GM15510 (cell line): ENCODE measurements around the gene BEGAIN.

Source experiments
- POLR2A ChIP-seq: IDR thresholded peaks from 3 replicates; pipeline ENCODE4 v1.6.1; 2011; ENCODE audit warnings: borderline replicate concordance; ENCODE audit not compliant: insufficient read length; ENCODE audit errors: extremely low read depth

Gene BEGAIN

DNA sequence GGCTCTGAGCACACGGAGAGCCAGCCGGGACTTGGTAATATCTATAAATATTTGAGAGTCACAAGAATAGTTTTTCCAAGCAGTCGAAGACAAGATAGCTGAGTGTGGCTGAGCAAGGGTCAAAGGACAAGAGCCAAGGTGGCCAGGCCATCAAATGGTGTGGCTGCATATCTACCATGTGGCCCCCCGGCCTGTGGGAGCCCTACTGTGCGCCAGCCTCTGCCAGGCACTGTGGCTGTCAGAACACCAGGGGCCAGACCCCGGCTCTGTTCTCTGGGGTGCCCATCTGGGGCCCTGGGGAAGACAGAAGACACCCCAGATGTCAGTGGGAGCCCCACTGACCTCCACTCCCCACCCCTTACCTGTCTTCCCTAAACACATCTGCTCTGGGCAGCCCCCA is 22.7 kb downstream of the BEGAIN start:
- no peak for TF ChIP-seq POLR2A

DNA sequence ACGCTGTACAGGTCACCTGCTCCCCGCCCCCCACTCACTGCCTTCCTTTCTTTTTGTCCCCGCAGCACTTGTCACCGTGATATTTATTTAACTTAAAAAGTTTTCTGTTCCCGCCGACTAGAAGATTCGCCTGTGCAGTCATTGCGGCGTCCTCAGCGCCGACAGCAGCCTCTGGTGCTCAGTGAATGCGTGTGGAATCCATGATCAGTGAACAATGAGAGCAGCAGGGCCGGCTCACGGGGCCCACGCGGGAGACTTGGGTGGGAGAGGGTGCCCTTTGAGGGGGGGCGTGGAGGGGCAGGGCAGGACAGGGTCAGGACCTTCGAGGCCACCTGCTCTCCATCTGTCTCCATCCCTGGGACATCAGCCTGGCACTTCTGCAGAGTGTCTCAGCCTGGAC is 24.5 kb downstream of the BEGAIN start:
- no peak for TF ChIP-seq POLR2A

DNA sequence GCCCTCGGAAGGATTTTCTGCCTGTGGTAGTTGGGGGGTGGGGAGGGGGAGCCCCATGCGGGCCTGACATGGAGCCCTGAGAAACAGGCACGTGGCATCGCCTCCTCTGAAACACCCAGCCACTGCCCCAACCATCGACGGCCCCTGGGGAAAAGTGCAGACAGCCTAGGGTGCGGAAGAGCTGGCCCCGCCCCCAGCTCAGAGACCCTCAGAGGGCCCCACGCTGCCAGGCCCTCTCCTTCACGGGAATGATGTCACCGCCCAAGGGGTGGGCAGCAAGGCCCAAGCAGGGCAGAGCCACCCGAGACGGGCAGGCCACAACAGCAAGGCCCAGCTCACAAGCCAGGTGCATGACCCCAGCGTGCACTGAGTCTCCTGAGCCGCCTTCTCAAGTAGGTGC is 26.2 kb downstream of the BEGAIN start:
- no peak for TF ChIP-seq POLR2A

DNA sequence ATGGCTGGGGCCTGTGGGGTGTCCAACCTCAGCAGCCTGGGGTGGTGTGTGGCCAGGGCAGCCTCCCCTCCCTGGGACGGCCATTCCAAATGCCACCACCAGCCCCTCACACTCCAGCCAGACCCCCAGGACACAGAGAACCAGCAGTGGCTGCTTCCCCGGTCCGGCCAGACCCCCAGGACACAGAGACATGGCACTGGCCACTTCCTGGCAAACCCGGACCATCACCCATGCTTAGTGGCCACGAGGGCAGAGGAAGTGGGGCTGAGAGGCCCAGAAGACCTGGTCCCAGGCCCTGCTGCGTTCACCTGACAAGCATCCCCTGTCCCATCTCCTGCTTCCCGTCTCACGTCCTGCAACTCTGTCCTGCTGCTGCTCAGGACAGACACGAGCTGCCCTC is 26.7 kb downstream of the BEGAIN start:
- TF ChIP-seq POLR2A: no peak

DNA sequence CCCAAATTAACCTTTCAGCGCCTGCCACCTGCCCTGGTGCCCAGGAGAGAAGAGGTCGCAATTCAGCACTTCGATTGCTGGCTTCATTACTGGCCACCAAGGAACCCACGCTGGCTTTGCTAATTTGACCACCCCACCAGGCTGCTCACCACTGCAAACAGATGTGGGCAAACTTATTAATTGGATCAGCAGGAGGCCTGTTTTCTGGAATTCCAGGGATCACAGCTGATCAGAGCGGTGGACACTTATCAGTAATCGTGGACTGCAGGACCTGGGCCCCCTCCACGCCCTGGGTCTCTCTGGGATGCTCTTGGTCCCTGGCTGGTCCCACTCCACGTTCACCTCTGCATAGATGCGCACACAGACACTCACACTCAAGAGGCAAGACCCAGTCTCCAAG is 27.8 kb downstream of the BEGAIN start:
- no peak for TF ChIP-seq POLR2A

DNA sequence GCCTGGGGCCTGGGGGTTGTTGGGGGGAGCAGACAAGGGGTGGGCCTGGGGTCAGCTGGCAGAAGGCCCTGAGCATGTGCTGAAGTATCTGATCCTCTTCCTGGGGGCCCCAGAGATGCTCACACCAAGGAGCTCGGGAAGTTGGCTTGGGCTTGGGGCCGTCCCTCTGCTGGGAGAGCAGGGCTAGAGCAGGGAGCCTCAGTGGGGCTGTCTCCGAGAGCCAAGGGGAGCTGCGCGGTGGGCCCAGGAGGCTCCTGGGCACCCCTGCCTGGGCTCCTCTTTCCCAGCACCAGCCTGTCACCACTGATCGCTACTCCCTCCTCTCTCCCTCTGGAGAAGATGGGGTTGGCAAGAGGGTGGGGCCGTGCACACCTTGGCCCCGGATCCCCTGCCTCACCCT is 28.3 kb downstream of the BEGAIN start:
- TF ChIP-seq POLR2A: no peak

DNA sequence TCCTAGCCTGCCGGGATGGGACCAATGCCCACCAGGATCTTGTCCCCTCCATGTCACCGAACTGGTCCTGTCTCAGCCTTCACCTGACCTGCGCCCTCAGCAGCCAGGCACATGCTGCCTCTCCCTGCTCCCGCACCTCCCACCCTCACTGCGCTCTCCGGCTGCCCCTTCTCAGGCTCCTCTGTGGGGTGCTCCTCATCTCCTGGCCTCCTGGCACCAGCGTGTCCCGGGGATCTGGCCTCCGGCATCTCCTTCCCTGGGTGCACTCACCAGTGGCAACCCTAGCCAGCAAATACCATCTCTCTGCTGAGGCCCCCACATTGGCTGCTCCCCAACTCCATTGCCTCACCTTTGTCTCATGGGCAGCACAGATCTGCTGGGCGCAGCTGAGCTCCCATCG is 29.0 kb downstream of the BEGAIN start:
- no peak for TF ChIP-seq POLR2A

DNA sequence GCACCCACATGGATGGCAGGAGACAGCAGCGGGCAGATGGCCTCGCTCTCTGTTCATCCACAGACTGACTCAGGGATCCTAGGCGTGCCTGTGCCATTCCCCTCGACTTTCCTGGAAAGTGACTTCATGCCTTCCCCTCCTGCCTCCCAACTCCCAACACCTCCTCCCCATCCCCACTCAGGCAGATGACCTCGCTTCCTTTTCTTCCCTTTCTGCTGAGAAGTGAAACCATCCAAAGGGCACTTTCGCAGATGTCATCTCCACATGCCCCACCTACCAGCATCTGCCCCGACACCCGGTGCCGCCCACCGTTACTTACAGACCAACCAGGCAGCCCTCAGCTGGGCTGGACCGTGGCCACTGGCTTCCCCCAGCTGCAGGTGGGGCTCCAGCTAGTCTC is 29.6 kb downstream of the BEGAIN start:
- no peak for TF ChIP-seq POLR2A

DNA sequence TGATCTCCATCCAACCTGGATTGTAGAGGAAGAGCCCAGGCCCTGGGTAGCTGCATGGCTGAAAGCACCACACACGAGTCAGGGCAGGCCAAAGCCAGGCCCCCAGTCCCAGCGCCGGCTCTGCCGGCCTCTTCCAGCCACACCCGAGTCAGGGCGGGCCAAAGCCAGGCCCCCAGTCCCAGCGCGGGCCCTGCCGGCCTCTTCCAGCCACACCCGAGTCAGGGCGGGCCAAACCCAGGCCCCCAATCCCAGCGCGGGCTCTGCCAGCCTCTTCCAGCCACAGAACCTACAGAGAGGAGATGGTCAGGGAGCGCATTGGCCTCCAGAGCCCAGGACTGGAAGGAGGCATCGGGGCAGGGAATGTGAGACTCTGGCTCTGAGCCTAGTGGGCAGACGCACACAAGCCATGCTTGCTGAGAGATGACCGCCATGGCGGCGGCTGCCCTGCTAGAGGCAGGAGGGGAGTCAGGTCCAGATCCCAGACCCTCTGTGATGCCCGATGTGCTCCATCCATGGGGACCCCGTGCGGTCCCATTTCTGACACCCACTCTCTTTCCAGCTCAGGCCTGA is 30.2 kb downstream of the BEGAIN start:
- no peak for TF ChIP-seq POLR2A

DNA sequence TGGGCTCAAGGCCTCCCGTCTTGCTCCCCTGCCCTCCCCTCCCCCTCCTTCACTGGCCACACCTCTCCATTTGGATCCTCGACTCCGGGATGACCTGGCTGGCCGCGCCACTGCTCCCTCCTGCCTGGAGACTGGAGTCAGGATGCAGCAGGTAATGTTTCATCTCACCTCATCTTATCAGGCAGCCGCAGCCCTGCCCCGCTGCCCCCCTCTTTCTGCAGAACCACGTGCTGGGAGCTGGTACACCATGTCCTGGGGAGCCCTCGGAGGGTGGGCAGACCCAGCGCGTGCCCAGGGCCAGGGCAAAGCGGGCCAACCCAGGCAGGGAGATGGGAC is 31.1 kb downstream of the BEGAIN start:
- no peak for TF ChIP-seq POLR2A

DNA sequence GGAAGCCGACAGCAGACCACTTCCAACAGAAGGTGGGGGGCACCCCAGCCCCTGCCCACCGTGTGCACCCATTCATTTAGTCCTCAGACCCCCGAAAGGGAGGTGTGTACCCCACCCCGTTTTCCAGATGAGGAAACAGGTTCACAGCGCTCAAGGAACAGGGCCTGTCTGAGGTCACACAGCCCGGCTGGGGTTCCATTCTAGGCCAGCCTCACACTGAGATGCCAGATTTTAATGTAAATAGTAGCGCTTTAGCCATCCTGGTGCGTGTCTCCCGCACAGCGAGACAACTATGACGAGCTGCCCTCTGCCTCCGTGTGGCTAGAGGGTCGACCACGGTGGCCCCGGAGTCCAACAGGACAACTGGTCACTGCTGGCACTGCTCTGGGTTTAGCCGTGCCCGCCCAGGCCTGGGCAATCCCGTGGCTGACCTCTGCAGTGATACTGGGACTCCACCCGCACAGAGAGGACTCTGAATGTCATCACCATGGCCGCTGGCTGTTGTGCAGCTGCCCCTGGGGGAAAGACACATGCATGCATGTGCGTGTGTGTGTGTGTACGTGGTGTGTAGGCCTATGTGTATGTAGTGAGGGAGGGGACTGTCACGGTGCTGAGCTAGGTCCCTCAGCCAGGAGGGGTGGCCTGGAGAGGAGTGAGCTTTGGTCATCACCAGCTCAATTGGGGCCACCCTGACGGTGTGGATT is 31.6 kb downstream of the BEGAIN start:
- no peak for TF ChIP-seq POLR2A

DNA sequence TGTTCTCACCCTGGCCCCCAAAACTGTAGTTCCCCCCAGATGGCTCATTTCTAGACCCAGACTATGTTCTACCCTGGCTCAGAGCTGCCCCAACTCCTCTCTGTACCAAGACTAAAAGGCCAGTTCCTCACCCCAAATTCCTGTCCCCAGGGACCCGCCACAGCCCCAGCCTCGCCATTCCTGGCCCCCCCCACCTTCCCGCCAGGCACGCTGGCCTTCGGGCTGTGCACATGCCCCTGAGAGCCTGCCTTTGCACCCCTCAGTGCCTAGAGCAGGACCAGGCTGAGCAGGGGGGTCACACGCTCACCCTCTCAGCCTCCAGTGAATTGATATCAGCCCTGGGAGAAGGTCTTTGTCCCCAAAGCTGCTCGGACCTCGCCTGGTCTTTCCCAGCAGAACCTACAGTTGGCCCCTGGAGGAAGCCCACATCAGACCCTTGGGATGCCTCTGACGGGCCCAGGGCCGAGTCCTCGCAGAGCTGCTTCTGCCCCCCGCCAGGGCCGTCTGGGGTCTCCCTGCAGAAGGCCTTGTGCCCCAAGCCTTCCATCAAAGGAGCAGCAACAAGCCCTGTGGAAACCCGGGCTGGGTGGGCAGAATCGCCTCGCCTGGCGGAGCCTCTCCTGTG is 32.4 kb downstream of the BEGAIN start:
- TF ChIP-seq POLR2A: no peak

DNA sequence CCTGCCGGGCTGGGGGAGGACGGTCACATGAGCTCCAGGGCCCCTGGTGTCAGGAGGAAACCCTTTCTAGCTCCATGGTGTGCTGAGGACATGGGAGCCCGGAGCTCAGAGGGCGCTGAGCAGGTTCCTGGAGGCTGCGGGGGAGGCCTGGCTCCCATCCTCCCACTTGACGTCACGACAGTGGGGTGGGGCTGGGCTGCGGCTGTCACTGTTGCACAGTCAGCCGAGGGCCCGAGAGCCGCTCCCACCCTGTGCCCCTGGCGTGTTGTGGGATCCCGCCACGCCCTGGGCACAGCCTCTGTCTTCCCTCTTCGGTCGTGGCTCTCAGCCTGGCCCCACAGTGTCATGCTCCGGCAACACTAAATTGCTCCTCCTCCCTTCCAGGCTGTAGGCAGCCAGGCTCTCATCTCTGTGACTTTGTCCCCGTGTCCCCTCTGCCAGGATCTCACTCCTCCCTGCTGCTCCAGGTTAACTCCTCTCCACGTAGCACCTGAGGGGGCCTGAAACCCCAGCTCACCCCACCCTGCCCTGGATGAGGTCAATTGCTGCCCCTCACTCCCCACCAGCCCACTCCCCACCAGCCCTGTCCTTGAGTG is 33.0 kb downstream of the BEGAIN start:
- no peak for TF ChIP-seq POLR2A

DNA sequence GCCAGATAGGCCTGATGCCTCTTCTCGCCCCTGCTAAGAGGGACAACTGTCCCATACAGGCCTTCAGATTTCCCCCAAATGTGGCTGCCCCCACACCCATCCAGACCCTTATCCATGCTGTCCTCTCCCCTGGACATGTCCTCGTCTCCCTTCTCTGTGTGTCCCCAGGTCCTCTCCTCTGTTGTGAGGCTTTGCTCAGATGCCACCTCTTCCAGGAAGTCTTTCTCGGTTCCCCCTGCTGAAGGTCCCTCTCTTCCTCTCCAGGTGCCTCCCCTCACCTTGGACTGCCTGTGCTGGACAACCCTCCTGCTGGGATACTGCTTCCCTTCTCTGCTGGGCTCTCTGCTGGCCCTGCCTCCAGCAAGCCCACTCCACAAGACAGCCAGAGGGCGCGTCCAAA is 33.7 kb downstream of the BEGAIN start:
- no peak for TF ChIP-seq POLR2A

DNA sequence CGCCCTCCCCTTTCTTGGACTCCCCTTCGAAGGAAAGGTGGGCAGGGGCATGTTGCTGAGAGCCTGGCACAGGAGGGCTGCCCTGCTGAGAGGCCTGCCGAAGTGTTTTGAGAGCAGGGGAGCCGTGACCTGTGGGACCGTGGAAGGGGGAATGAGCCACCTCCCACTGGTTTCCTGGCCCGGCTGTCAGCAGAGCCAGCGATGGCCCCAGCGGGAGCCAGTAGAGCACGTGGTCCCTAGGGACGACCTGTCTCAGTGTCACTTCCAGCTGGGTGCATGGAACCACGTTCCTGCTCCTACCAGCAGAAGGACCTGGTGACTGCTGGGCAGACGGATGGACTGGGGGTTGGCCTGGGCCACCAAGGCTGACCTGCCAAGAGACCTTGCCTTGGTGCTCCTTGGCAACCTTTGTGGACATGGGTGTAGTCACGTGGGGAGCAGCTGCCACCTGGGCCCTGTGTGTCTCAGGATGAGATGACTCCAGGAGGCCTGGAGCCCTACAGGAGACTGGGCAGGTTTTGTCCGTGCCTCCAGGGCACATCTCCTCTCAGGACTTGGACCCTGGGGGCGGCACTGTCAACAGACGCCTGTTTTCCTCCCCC is 34.6 kb downstream of the BEGAIN start:
- TF ChIP-seq POLR2A: no peak

DNA sequence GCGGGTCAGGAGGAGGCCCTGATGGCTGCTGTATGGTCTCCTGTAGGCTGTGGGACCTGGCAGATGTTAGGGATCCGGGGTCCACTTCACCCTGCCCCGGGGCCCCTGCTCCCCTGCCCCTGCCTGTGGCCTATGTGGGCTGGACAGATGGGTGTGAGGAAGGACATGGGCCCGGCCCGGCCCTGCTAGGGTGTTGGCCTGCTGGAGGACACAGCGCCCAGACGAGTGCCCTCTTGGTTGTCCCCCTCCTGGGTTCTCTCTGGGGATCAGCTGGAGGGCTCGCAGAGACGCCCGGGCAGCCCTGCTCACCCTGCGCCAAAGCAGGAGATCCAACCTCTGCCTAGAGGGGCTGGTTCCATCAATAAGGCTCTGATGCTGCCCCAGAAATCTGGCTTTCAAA is 36.2 kb downstream of the BEGAIN start:
- TF ChIP-seq POLR2A: no peak

DNA sequence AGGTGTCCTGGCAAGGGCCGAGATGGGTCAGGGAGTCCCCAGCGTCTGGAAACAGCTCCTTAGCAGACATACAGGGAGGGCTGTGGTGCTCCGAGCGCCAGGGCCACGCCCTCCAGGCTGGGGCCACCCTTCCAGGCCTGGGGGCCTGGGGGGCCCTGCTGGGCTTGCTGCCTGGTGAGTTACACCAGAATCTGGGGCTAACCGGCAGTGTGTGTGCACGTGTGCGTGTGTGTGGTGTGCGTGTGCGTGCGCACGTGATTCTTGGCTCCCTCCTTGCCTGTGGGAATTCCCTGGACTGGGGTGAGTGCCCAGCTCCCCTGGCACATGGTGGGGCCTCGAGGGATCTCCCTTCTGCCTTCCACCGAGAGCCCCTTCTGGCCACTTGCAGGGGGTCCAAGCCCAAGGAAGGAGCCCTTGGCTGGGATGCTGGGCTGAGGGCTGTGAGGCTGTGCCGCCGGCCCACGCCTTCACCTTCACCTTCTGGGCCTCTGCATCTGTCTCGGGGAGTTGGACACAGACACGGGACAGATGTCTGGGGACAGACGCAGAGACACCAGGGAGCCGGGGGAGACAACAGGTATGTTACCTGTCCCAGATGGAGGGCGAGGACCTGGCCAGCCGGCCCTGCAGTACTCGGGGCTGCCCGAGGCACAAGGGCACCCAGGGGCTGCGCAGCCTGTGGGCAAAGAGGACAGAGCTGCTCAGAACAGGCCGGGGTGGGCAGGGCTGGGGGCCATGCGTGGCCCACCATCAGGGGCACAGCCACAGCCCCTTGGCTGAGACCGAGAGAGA is 37.2 kb downstream of the BEGAIN start:
- no peak for TF ChIP-seq POLR2A
